IPS-20b (cell line): ENCODE results near the gene GOLGA6L6.
"Not testable (repeated sequence)": the region's sequence is repeated elsewhere in the genome, so short reads cannot be mapped to it uniquely, and the experiment has no call there.

Source experiments
- H3K27ac ChIP-seq: one replicate; pipeline ENCODE4 v1.5.1; 2013; ENCODE audit warnings: low read length
- H3K27me3 ChIP-seq: 2 replicates; pipeline ENCODE4 v1.6.1; 2013; ENCODE audit warnings: mild to moderate bottlenecking, low read length, inconsistent platforms; ENCODE audit not compliant: insufficient read depth
- H3K36me3 ChIP-seq: 2 replicates; pipeline ENCODE4 v1.6.1; 2013; ENCODE audit warnings: low read depth, mild to moderate bottlenecking, inconsistent platforms, low read length, moderate library complexity; ENCODE audit not compliant: insufficient read depth
- H3K4me1 ChIP-seq: 2 replicates; pipeline ENCODE4 v1.6.1; 2013; ENCODE audit warnings: mild to moderate bottlenecking, control low read depth, inconsistent platforms, low read length, moderate library complexity; ENCODE audit not compliant: insufficient read depth
- H3K4me3 ChIP-seq: 2 replicates; pipeline ENCODE4 v1.5.1; 2013; ENCODE audit warnings: mild to moderate bottlenecking, low read length, inconsistent platforms
- H3K9ac ChIP-seq: 2 replicates; pipeline ENCODE4 v1.6.1; 2013; ENCODE audit warnings: low read depth, mild to moderate bottlenecking, inconsistent platforms, low read length, moderate library complexity
- H3K9me3 ChIP-seq: 2 replicates; pipeline ENCODE4 v1.6.1; 2013; ENCODE audit warnings: mild to moderate bottlenecking, low read depth, low read length, inconsistent platforms; ENCODE audit not compliant: insufficient read depth

The GOLGA6L6 gene

DNA sequence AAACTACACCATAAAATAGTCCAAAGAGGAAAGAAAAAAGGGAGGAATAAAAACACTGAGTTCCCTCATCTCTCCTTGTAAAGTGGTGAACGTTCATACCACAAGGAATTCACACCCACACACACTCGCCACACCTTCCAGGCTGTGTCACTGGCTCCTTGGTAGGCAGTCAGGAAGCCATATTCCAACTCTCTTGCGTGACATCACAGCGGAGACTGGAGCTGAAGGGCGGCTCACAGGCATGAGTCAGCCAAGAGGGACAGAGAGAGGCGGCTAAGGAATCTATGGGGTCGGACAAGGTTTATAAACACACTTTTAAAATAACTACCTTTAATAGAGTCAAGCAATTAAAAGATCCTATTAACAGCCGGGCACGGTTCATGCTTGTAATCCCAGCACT lies 43.8 kb downstream of the GOLGA6L6 start:
- not testable (repeated sequence) for H3K27ac ChIP-seq, H3K9me3 ChIP-seq, H3K4me1 ChIP-seq, H3K9ac ChIP-seq, H3K27me3 ChIP-seq, H3K4me3 ChIP-seq, H3K36me3 ChIP-seq

DNA sequence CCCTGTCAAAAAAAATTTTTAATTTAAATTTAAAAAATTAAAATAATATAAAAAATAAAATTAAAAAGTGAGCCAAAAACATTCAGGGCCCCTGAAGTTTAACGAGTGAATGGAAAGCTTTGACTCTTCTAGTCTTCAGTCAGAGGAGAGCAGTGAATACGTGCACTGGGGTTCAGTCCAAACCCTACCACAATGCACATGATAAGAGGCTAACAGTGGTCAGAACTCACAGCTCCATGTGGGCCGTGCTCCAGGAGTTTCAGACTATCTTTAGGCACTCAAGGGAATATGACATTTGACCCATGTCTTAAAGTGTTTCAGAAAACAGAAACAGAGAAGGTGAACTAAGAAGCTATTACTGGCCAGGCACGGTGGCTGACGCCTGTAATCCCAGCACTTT lies 48.6 kb downstream of the GOLGA6L6 start:
- H3K4me1 ChIP-seq, H3K9me3 ChIP-seq, H3K36me3 ChIP-seq, H3K4me3 ChIP-seq, H3K27ac ChIP-seq, H3K27me3 ChIP-seq, H3K9ac ChIP-seq: not testable (repeated sequence)

DNA sequence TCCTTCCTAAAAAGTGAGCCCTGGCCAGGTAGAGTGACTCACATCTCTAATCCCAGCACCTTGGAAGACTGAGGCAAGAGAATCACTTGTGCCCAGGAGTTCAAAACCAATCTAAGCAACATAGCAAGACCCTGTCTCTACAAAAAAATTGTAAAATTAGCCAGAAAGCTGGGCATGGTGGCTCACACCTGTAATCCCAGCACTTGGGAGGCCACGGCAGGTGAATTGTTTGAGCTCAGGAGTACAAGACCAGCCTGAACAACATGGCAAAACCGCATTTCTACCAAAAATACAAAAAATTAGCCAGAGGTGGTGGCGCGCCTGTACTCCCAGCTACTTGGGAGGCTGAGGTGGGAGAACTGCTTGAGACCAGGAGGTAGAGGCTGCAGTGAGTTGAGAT lies 49.0 kb downstream of the GOLGA6L6 start:
- H3K4me1 ChIP-seq = not testable (repeated sequence)

DNA sequence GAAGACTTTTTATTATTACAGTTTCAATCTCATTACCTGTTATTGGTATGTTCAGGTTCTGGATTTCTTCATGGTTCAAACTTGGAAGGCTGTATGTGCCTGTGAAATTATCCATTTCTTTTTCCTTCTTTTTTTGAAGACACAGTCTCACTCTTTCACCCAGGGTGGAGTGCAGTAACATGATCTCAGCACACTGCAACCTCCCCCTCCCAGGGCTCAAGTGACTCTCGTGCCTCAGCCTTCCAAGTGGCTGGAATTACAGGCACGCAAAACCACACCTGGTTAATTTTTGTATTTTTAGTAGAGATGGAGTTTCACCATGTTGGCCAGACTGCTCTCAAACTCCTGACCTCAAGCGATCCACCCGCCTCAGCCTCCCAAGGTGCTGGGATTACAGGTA lies 52.3 kb downstream of the GOLGA6L6 start:
- not testable (repeated sequence) for H3K9ac ChIP-seq, H3K4me1 ChIP-seq, H3K36me3 ChIP-seq

More for the DNA sequence above, 49.0 kb downstream of the GOLGA6L6 start:
- H3K4me3 ChIP-seq, H3K27ac ChIP-seq, H3K27me3 ChIP-seq, H3K9me3 ChIP-seq, H3K9ac ChIP-seq, H3K36me3 ChIP-seq: not testable (repeated sequence)

More for the DNA sequence above, 52.3 kb downstream of the GOLGA6L6 start:
- H3K9me3 ChIP-seq, H3K27ac ChIP-seq, H3K27me3 ChIP-seq, H3K4me3 ChIP-seq: not testable (repeated sequence)
